GM18907 (cell line): Measurements from ENCODE around the gene RAB5B.
"Not testable (repeated sequence)": the region's sequence is repeated elsewhere in the genome, so short reads cannot be mapped to it uniquely, and the experiment has no call there.

ENCODE experiments used
- ATAC-seq: cut with Tn5 transposase; IDR thresholded peaks from one replicate; pipeline ENCODE4 v1.9.1; 2021; ENCODE audit warnings: mild to moderate bottlenecking, moderate library complexity; ENCODE audit not compliant: unreplicated experiment

RAB5B gene

DNA sequence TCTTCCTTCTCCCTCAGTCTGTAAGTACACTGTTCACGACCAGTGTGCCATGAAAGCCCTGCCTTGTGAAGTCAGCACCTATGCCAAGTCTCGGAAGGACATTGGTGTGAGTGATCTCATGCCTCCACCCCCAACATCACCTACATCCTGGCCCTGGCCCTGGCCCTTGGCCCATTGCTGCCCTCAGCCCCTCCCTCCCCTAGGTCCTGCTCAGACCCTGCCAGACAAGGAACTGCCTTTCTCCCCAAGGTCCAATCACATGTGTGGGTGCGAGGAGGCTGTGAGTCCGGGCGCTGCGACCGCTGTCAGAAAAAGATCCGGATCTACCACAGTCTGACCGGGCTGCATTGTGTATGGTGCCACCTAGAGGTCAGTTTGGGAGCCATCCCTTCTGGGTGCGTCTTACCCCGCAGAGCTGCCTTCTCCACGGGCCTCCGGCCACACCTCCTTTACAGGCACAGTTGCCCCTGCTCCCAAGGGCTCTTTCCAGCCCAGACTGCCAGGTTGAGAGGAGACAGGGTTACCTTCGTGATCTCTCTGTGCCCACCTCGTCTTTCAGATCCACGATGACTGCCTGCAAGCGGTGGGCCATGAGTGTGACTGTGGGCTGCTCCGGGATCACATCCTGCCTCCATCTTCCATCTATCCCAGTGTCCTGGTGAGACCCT lies 33.7 kb upstream of the RAB5B start:
- ATAC-seq = peak; percentile 93

DNA sequence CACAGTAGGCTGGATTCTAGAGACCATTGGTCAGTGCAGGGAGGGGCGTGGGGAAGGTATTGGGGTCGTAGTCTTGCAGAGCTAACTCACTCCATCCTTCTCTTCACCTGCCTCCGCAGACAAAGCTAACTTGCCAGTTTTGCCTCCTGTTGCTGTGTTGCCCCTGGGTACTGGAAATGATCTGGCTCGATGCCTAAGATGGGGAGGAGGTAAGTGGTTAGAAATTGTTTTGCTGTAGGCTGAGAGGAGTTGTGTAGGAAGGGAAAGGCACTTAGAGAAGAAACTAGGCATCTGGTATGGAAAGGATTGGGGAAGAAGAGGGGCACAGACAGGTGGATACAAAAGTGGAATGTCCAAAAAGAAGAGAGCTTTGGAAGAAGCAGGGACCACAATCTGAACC lies 31.8 kb upstream of the RAB5B start:
- ATAC-seq = no peak

GRCh38 chr12:55942577-55943136 lies 31.2 kb upstream of the RAB5B start:
- no peak for ATAC-seq

GRCh38 chr12:55946553-55946952 lies 27.3 kb upstream of the RAB5B start:
- no peak for ATAC-seq

- ATAC-seq = no peak
These were observed 18.5 kb upstream of the RAB5B start for GRCh38 chr12:55955344-55955743.

DNA sequence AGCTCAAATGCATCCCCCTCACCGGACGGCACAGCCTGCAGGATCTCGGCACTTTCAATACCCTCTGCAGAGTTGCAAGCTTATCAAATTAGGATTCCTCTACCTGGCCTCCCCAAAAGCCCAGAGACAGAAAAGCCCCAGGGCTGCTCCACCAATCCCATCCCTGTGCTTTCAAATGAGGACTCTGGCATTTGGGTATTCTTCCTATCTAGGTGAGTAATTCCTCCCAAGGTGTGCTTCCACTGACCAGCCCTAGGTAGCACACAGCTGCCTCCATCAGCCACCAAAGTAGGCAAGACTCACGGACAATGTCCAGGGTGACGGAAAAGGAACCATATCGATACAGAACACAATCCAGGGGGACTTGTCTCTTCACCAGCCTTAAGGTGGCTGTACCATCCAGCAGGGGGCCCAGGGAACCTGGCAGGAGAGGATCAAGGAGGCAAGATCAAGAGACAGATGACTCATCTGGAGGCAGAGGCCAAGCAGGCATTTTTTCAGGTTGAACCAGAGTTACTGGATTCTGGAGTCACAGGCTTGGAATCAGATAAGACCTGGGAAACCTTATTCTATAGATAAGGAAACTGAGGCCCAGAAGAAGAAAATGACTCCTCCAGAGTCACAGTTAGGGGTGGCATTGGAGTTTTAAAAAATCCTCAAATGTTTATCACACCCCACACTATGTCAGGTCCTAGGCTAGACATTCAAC lies 17.9 kb upstream of the RAB5B start:
- no peak for ATAC-seq

- no peak for ATAC-seq
These were observed 16.6 kb upstream of the RAB5B start for GRCh38 chr12:55957106-55957859.

GRCh38 chr12:55963760-55964159 lies 10.1 kb upstream of the RAB5B start:
- no peak for ATAC-seq

DNA sequence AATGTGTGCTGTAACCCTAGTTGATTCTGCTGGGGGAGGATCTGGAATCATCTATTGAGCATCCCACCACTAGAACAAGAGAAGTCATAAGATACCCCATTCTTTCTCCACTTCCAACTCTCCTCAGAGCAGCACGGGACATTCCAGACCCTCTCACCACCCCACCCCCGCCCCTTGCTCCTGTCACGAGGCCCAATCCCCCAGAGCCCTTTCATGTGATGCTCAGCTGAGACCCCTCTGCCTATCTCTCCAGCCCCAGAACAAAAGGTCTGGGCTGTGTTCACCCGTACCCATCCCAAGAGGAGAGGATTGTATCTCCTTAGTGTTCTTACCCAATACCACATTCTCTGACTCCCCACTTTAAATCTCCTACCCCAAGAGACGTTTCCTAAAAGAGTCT lies 8.6 kb upstream of the RAB5B start:
- ATAC-seq = no peak

DNA sequence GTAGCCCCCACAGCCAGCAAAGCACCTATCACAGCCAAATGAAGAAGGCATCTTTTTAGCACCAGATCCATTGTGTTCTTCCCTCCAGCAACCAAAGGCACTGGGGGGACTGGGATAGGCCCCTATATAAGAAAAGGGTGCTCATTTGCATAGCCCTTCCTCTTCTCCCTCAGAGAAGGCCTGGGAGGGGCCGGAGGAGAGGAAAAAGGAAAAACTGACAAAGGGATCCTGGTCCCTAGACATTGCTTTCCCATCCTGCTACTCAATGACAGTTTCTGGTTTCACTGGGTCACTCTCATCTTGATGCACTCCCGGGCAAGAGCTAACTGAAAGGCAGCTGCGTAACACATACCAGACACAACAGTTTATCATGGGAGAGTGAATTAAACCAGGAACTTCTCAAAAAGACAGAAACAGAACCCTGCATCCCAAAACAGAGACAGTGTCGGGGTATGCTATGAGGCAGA lies 7.9 kb upstream of the RAB5B start, which contains the start of gene PMEL:
Gene PMEL (minus strand): TSS at position 102 of the 467 bp plus-strand sequence. CDS start 31 bp downstream, at position 71.
- ATAC-seq = no peak

DNA sequence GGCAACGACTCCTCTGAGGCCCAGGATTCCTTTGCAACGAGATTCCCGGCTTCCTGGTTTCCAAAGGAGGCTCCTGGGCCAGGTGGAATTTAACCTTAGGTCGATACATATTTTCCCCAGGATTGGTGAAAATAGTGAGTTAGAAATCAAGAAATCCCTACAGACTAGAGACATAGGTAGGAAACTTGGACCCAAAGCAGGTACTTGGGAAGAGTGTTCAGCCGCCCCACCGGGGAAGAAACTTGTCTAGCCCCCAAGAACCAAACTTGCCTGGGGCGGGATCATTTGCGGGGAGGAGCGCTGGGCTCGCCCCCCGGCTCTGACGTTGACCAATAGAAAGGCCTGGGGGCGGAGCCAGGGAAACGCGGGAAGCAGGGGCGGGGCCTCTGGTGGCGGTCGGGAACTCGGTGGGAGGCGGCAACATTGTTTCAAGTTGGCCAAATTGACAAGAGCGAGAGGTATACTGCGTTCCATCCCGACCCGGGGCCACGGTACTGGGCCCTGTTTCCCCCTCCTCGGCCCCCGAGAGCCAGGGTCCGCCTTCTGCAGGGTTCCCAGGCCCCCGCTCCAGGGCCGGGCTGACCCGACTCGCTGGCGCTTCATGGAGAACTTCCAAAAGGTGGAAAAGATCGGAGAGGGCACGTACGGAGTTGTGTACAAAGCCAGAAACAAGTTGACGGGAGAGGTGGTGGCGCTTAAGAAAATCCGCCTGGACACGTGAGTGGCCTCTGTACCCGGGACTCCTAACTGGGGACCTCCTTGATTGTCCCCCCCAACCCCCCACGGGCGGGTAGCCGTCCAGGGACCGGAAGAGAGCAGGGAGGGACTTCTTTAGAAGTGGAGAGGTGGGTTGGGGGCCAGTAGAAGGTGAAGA lies 7.2 kb upstream of the RAB5B start, which contains the start of gene CDK2:
Gene CDK2 (plus strand): TSS at position 423 of the 874 bp plus-strand sequence. CDS start 179 bp downstream, at position 602.
- ATAC-seq = peak; percentile 92

- no peak for ATAC-seq
These were observed 4.5 kb upstream of the RAB5B start for GRCh38 chr12:55969356-55969755.

DNA sequence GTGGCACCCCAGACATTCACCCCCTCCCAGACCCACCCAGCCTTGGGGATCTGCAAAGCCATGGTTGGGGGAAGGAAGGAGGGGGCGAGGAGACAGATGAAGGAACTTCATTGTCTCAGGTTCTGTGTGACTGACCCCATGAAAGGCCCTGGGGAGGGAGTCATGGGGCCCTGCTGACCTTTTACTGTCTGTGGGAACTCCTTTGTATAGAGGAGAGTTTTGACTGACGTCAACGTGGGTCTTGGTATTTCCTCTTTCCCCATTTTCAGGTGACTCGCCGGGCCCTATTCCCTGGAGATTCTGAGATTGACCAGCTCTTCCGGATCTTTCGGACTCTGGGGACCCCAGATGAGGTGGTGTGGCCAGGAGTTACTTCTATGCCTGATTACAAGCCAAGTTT lies 3.1 kb upstream of the RAB5B start:
- ATAC-seq = no peak

- no peak for ATAC-seq
These were observed 1.8 kb upstream of the RAB5B start for GRCh38 chr12:55972042-55972441.

DNA sequence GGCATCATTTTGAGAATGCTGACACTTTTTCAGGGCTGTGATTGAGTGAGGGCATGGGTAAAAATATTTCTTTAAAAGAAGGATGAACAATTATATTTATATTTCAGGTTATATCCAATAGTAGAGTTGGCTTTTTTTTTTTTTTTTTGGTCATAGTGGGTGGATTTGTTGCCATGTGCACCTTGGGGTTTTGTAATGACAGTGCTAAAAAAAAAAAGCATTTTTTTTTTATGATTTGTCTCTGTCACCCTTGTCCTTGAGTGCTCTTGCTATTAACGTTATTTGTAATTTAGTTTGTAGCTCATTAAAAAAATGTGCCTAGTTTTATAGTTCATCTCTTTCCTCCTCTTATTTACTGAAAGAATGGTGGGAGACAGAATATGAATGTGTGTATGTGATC lies 1.4 kb upstream of the RAB5B start:
- no peak for ATAC-seq

- ATAC-seq = no peak
These were observed 823 bp upstream of the RAB5B start for GRCh38 chr12:55972911-55973598.

DNA sequence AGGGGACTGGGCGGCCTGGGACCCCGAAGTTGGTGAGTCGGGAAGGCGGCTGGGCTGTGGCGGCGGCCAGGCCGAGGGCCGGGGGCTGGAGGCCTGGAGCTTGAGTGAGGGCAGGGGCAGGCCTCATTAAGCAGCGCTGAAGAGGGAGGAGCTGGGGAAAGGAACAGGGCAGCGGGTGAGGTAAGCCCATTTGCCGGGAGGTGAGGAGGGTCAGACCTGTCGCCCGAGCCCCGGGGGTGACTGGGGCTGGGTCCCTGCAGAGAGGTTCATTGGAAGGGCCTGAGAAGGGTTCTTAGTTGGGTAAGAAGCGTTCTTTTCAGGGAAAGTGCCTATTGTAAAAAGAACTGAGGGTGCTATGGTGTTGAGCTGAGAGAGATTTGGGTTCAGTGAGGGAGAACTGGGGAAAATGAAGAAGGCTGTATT lies 441 bp downstream of the RAB5B start:
- peak; percentile 16 for ATAC-seq

GRCh38 chr12:55978393-55978792 lies 4.5 kb downstream of the RAB5B start:
- ATAC-seq = no peak

- ATAC-seq = no peak
These were observed 5.2 kb downstream of the RAB5B start for GRCh38 chr12:55979069-55979468.

GRCh38 chr12:55981882-55982281 lies 8.0 kb downstream of the RAB5B start:
- not testable (repeated sequence) for ATAC-seq
